ENCODE data around the gene ELOA. TPM values are rescaled to one million over a fixed set of nuclear protein-coding genes. Genes with fewer than 3 reads are reported as not detected.

Gene ELOA
- total and polyA plus RNA-seq, 2 donors (not counting 1 experiment from before 2014, with no cell fraction given) = 12.9 to 56.6 TPM

- ChIA-PET CTCF (interaction anchor here (0.7 to 7.8 kb wide), 6 partner anchors 11 to 53 kb away, joined by 3 to 112 read pairs (median 4); partner anchors contain the start of gene RPL11), POLR2A (no interaction called here)
- Histone ChIP-seq H3K4me2 (replicated peaks; ENCODE audit: low read depth, low read length, poor library complexity, severe bottlenecking) (no peak overlapping the region), H3K27ac (ENCODE audit: low read length in 2 of 2) (peak overlapping the region in 1 of 2 donors; percentile 61), H3K9me3 (ENCODE audit: control extremely low read depth in 1 of 3, control insufficient read depth in 2 of 3, insufficient read depth in 1 of 3, low read length in 2 of 3) (no peaks in the 10 kb centered on the region), H3K4me1 (ENCODE audit: control insufficient read depth in 2 of 2, insufficient read depth in 2 of 2, low read length in 2 of 2) (peaks cover 21 to 32% of the 10 kb centered on the region in 2 donors), H3K4me3 (ENCODE audit: control extremely low read depth in 1 of 5, extremely low read depth in 1 of 5, insufficient read depth in 1 of 5, low read depth in 2 of 5, low read length in 4 of 5) (no peak overlapping the region), H3K36me3 (replicated peaks in 1 of 2; ENCODE audit: control extremely low read depth in 1 of 2, control insufficient read depth in 1 of 2, extremely low read depth in 1 of 2, insufficient read depth in 2 of 2, low read length in 1 of 2) (peaks cover 3 to 51% of the 10 kb centered on the region in 2 experiments), H2AFZ (ENCODE audit: insufficient read depth, low read depth, low read length, poor library complexity, severe bottlenecking) (no peak overlapping the region), H4K20me1 (ENCODE audit: control insufficient read depth, insufficient read depth, low read length, poor library complexity, severe bottlenecking) (peaks cover 76% of the 10 kb centered on the region), H3K27me3 (replicated peaks in 1 of 4; ENCODE audit: control extremely low read depth in 1 of 4, control insufficient read depth in 3 of 4, insufficient read depth in 4 of 4, low read length in 3 of 4) (no peaks in the 10 kb centered on the region), H3K79me2 (ENCODE audit: control insufficient read depth, insufficient read depth, low read length) (peaks cover 91% of the 10 kb centered on the region), H3K9ac (ENCODE audit: low read length) (no peak overlapping the region)
- WGBS (ENCODE audit: insufficient coverage) = 79% methylated on average over 2 of the region's 3 CpGs
- DNase-seq (no peak), ATAC-seq (ENCODE audit: low read depth) (no peak)
- H3K27ac Mint-ChIP-seq = peak overlapping the region; percentile 39
- intact Hi-C loops (cut with micrococcal nuclease) = no loop called here
- H3K9me3 Mint-ChIP-seq (ENCODE audit: insufficient read depth) = no peaks in the 10 kb centered on the region
- H3K27me3 Mint-ChIP-seq = no peaks in the 10 kb centered on the region
- no peak for TF ChIP-seq EZH2 (IDR thresholded peaks at IDR 0.05; ENCODE audit: borderline replicate concordance, insufficient read depth, low read depth, low read length, poor library complexity, severe bottlenecking)
- TF ChIP-seq CTCF (IDR thresholded peaks at IDR 0.05) = no peak
- H3K4me3 Mint-ChIP-seq = no peak overlapping the region
- H3K4me1 Mint-ChIP-seq = peaks cover 52% of the 10 kb centered on the region
Measured at GRCh38 chr1:23748016-23748415, 4.7 kb downstream of the ELOA start.

- no peak overlapping the region for H2AFZ ChIP-seq (ENCODE audit: insufficient read depth, low read depth, low read length, poor library complexity, severe bottlenecking)
- 80% methylated on average over 10 of the region's 11 CpGs for WGBS (ENCODE audit: insufficient coverage)
- ChIA-PET POLR2A (no interaction called here), CTCF (interaction anchor here (0.8 to 3.1 kb wide), 14 partner anchors 8 to 254 kb away, joined by 3 to 18 read pairs (median 5); partner anchors contain the start of genes ELOA and RPL11)
- Mint-ChIP-seq H3K27me3 (no peaks in the 10 kb centered on the region), H3K4me3 (no peak overlapping the region), H3K4me1 (peaks cover 33% of the 10 kb centered on the region), H3K9me3 (ENCODE audit: insufficient read depth) (no peaks in the 10 kb centered on the region), H3K27ac (peak overlapping the region; percentile 21)
- no peaks in the 10 kb centered on the region for H3K27me3 ChIP-seq (replicated peaks in 1 of 4; ENCODE audit: control extremely low read depth in 1 of 4, control insufficient read depth in 3 of 4, insufficient read depth in 4 of 4, low read length in 3 of 4)
- peak; percentile 85 for TF ChIP-seq CTCF (IDR thresholded peaks at IDR 0.05)
- no peak for TF ChIP-seq EZH2 (IDR thresholded peaks at IDR 0.05; ENCODE audit: borderline replicate concordance, insufficient read depth, low read depth, low read length, poor library complexity, severe bottlenecking)
- no peak overlapping the region for H3K4me3 ChIP-seq (ENCODE audit: control extremely low read depth in 1 of 5, extremely low read depth in 1 of 5, insufficient read depth in 1 of 5, low read depth in 2 of 5, low read length in 4 of 5)
- peaks cover 10 to 15% of the 10 kb centered on the region in 2 donors for H3K4me1 ChIP-seq (ENCODE audit: control insufficient read depth in 2 of 2, insufficient read depth in 2 of 2, low read length in 2 of 2)
- peaks cover 89% of the 10 kb centered on the region for H3K79me2 ChIP-seq (ENCODE audit: control insufficient read depth, insufficient read depth, low read length)
- peak; percentile 69 for DNase-seq
- ATAC-seq (ENCODE audit: low read depth) = peak; percentile 79
- intact Hi-C loops (cut with micrococcal nuclease) = loop anchor here (1.0 kb wide), 2 partner anchors 60 to 114 kb away; partner anchors contain the start of gene RPL11
- peak overlapping the region in 1 of 2 donors; percentile 52 for H3K27ac ChIP-seq (ENCODE audit: low read length in 2 of 2)
- no peak overlapping the region for H3K9ac ChIP-seq (ENCODE audit: low read length)
- peaks cover 3 to 78% of the 10 kb centered on the region in 2 experiments for H3K36me3 ChIP-seq (replicated peaks in 1 of 2; ENCODE audit: control extremely low read depth in 1 of 2, control insufficient read depth in 1 of 2, extremely low read depth in 1 of 2, insufficient read depth in 2 of 2, low read length in 1 of 2)
- peaks cover 65% of the 10 kb centered on the region for H4K20me1 ChIP-seq (ENCODE audit: control insufficient read depth, insufficient read depth, low read length, poor library complexity, severe bottlenecking)
- no peaks in the 10 kb centered on the region for H3K9me3 ChIP-seq (ENCODE audit: control extremely low read depth in 1 of 3, control insufficient read depth in 2 of 3, insufficient read depth in 1 of 3, low read length in 2 of 3)
- no peak overlapping the region for H3K4me2 ChIP-seq (replicated peaks; ENCODE audit: low read depth, low read length, poor library complexity, severe bottlenecking)
Measured at GRCh38 chr1:23751050-23751814, 8.0 kb downstream of the ELOA start.
